K562 (cell line): ENCODE data around the gene TGFB1I1. TPM values are rescaled to one million over a fixed set of nuclear protein-coding genes. Genes with fewer than 3 reads are reported as not detected.

Source experiments
- ELF2 ChIP-seq: fragments of 250-450 bp; sonication (Bioruptor Pico); IDR thresholded peaks from 2 replicates; pipeline ENCODE4 v1.5.0; 2021; ENCODE audit warnings: mild to moderate bottlenecking
- ELF4 ChIP-seq: fragments of 450-650 bp; formaldehyde crosslinking; IDR thresholded peaks from 2 replicates; pipeline ENCODE4 v1.4.0; 2022; ENCODE audit warnings: missing genetic modification characterization
- FOXM1 ChIP-seq, 2 experiments: fragments of 450-650 bp in 1 of 2; sonication (generic) in 1 of 2; formaldehyde crosslinking in 1 of 2; IDR thresholded peaks; 2 replicates each; pipeline versions ENCODE4 v1.6.1 to v1.9.0; 2017 to 2022; ENCODE audit warnings: low read depth in 2 of 2, mild to moderate bottlenecking in 2 of 2, missing genetic modification reagents in 1 of 2, moderate library complexity in 1 of 2
- GATAD2A ChIP-seq: fragments of 450-650 bp; IDR thresholded peaks from 2 replicates; pipeline ENCODE4 v1.6.1; 2017
- NRF1 ChIP-seq, 2 experiments: fragments of 450-650 bp; IDR thresholded peaks in 1 of 2; conservative IDR thresholded peaks in 1 of 2; 2 replicates each; pipeline ENCODE4 v1.6.1; 2014; ENCODE audit warnings: mild to moderate bottlenecking in 2 of 2
- RREB1 ChIP-seq: fragments of 250-450 bp; sonication (Bioruptor Pico); IDR thresholded peaks from 2 replicates; pipeline ENCODE4 v1.4.0; 2020
- SLC30A9 ChIP-seq: fragments of 250-450 bp; sonication (Bioruptor Pico); IDR thresholded peaks from 2 replicates; pipeline ENCODE4 v1.8.0; 2022; ENCODE audit warnings: mild to moderate bottlenecking, moderate library complexity
- SREBF2 ChIP-seq: sonication (generic); formaldehyde crosslinking; IDR thresholded peaks from 2 replicates; pipeline ENCODE4 v1.4.0; 2020; ENCODE audit warnings: mild to moderate bottlenecking, missing genetic modification reagents
- TEAD4 ChIP-seq, 2 experiments: sonication (generic) in 1 of 2; formaldehyde crosslinking in 1 of 2; IDR thresholded peaks; 2 replicates each; pipeline versions ENCODE4 v1.6.1 to v1.8.0; 2012 to 2022; ENCODE audit warnings: borderline replicate concordance in 1 of 2, inconsistent platforms in 1 of 2, low read length in 1 of 2, mild to moderate bottlenecking in 1 of 2, missing genetic modification reagents in 1 of 2
- ZNF830 ChIP-seq: fragments of 250-450 bp; sonication (Bioruptor Pico); IDR thresholded peaks from 2 replicates; pipeline ENCODE4 v1.5.0; 2021; ENCODE audit warnings: mild to moderate bottlenecking
- polyA plus RNA-seq, 8 experiments: library from polyadenylated mRNA; depleted of rRNA in 4 of 8; stranded (reverse) in 5 of 8; unstranded in 3 of 8; fragments of >200 nt; fragmentation: Nextera tagmentation in 2 of 8; fragmentation: Illumina TruSeq in 1 of 8; extraction: Ambion mirVana in 2 of 8; extraction: Trizol in 1 of 8; gene quantifications; 2 replicates each; pipeline versions ENCODE4 v1.2.1 to v1.2.3, GENCODE V29; 2011 to 2014; ENCODE audit warnings: inconsistent platforms in 1 of 8, missing spikeins in 1 of 8
- total RNA-seq, 7 experiments: library from RNA; depleted of rRNA in 6 of 7; stranded (reverse); fragments of >200 nt in 6 of 7; fragmentation: Illumina TruSeq in 2 of 7; extraction: Trizol in 2 of 7; gene quantifications; 2 replicates each; pipeline versions ENCODE4 v1.2.1 to v1.2.3, GENCODE V29; 2011 to 2021; ENCODE audit warnings: low replicate concordance in 1 of 7
- TF ChIP-seq, protein P1 (sequence below), 2 experiments: fragments of 450-650 bp; formaldehyde crosslinking in 1 of 2; IDR thresholded peaks; 2 replicates each; pipeline versions ENCODE4 v1.4.0 to v1.6.1; 2014 to 2020; ENCODE audit warnings: mild to moderate bottlenecking in 2 of 2, borderline replicate concordance in 1 of 2, low read depth in 1 of 2
- TF ChIP-seq, protein P2 (sequence below): fragments of 450-650 bp; conservative IDR thresholded peaks from 2 replicates; pipeline ENCODE4 v1.6.1; 2016; ENCODE audit warnings: missing genetic modification characterization, low read depth, mild to moderate bottlenecking, missing compliant biosample characterization, moderate library complexity

Gene TGFB1I1
- total and polyA plus RNA-seq, 9 of the 15 experiments (the other 6 are each of a cell fraction or from before 2014, with no cell fraction given): 0.04 to 0.91 (median 0.19) TPM

DNA sequence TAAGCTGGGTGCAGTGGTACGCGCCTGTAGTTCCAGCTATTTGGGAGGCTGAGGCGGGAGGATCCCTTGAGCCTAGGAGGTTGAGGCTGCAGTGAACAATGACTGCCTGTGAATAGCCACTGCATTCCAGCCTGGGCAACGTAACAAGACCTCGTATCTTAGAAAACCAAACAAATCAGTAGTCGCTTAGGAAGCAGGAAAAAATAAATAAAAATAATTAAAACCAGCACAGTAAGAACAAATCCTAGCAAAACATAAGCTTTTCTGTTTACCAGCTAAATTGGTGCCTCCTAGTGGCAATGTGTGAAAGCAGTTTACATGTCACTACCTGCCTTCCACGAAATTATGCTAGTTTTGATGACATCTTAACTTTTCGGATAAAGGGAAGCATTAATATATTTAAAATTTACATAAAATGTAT lies 11.4 kb upstream of the TGFB1I1 start (continued):
- TF ChIP-seq, protein P1, sequence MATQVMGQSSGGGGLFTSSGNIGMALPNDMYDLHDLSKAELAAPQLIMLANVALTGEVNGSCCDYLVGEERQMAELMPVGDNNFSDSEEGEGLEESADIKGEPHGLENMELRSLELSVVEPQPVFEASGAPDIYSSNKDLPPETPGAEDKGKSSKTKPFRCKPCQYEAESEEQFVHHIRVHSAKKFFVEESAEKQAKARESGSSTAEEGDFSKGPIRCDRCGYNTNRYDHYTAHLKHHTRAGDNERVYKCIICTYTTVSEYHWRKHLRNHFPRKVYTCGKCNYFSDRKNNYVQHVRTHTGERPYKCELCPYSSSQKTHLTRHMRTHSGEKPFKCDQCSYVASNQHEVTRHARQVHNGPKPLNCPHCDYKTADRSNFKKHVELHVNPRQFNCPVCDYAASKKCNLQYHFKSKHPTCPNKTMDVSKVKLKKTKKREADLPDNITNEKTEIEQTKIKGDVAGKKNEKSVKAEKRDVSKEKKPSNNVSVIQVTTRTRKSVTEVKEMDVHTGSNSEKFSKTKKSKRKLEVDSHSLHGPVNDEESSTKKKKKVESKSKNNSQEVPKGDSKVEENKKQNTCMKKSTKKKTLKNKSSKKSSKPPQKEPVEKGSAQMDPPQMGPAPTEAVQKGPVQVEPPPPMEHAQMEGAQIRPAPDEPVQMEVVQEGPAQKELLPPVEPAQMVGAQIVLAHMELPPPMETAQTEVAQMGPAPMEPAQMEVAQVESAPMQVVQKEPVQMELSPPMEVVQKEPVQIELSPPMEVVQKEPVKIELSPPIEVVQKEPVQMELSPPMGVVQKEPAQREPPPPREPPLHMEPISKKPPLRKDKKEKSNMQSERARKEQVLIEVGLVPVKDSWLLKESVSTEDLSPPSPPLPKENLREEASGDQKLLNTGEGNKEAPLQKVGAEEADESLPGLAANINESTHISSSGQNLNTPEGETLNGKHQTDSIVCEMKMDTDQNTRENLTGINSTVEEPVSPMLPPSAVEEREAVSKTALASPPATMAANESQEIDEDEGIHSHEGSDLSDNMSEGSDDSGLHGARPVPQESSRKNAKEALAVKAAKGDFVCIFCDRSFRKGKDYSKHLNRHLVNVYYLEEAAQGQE (IDR thresholded peaks at IDR 0.05; ENCODE audit: borderline replicate concordance): peak; percentile 28; the same call in 1 of the 2 replicates
- TF ChIP-seq, protein P1 (CRISPR knock-in tag; IDR thresholded peaks at IDR 0.05; ENCODE audit: low read depth): no peak
- TF ChIP-seq, protein P2, sequence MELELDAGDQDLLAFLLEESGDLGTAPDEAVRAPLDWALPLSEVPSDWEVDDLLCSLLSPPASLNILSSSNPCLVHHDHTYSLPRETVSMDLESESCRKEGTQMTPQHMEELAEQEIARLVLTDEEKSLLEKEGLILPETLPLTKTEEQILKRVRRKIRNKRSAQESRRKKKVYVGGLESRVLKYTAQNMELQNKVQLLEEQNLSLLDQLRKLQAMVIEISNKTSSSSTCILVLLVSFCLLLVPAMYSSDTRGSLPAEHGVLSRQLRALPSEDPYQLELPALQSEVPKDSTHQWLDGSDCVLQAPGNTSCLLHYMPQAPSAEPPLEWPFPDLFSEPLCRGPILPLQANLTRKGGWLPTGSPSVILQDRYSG (tag): no peak
- TF ChIP-seq GATAD2A (no peak), NRF1 (conservative IDR thresholded peaks at IDR 0.05 in 1 of 2, IDR thresholded peaks at IDR 0.05 in 1 of 2) (no peak), ELF4 (0 out of 2 replicates have a peak, but pooled peaks have one; percentile 10), RREB1 (CRISPR knock-in tag) (no peak), SLC30A9 (CRISPR knock-in tag) (no peak), TEAD4 (IDR thresholded peaks at IDR 0.05; ENCODE audit: low read length) (no peak), TEAD4 (CRISPR knock-in tag; IDR thresholded peaks at IDR 0.05; ENCODE audit: borderline replicate concordance) (no peak), SREBF2 (CRISPR knock-in tag) (no peak), ZNF830 (CRISPR knock-in tag) (no peak), FOXM1 (IDR thresholded peaks at IDR 0.05; ENCODE audit: low read depth) (no peak), FOXM1 (CRISPR knock-in tag; IDR thresholded peaks at IDR 0.05; ENCODE audit: low read depth) (no peak), ELF2 (CRISPR knock-in tag) (no peak)
